NCI-H460 (cell line): ENCODE measurements around the gene IL17A. TPM values are rescaled to one million over a fixed set of nuclear protein-coding genes. Genes with fewer than 3 reads are reported as not detected.

Source experiments
- DNase-seq: peaks from one replicate; pipeline ENCODE4 v3.0.0-alpha.2; 2016; ENCODE audit warnings: low read depth; ENCODE audit errors: extremely low read depth
- polyA plus RNA-seq: library from polyadenylated mRNA; depleted of rRNA; stranded (reverse); fragments of >200 nt; gene quantifications from 2 replicates; pipeline ENCODE4 v1.2.3, GENCODE V29; 2014; cell fraction: nucleus; rRNA removed
- total RNA-seq: library from RNA; depleted of rRNA; stranded (reverse); fragments of >200 nt; shearing (Covaris generic); gene quantifications from 2 replicates; pipeline ENCODE4 v1.2.3, GENCODE V29; 2014; rRNA removed

Gene IL17A
- not detected in 2 replicates for total RNA-seq
- polyA plus RNA-seq: not detected in 2 replicates

GRCh38 chr6:52186075-52186474, at the start of gene IL17A:
Gene IL17A, plus strand, starts transcription at chr6:52186375. Its CDS starts 57 bp downstream, at chr6:52186432.
- no peak for DNase-seq

- DNase-seq: no peak
These were observed 49.2 kb upstream of the IL17A start for GRCh38 chr6:52136934-52137467.

DNA sequence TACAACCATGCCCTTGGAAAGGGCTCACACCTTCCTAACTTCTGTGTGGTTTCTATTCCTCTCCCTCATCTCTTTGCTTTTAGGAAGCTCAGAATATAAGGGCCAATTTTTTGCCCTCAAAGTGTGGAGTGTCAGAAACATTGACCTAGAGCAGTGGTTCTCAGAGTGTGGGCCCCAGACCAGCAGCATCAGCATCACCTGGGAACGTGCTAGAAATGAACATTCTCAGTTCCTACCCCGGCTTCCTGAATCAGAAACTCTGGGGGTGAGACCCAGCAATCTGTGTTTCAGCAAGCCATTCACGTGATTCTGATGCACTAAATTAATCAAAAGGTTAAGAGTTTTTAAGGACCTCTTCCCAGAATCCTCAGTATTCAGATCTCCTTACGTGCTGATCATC, 47.9 kb upstream of the IL17A start:
- no peak for DNase-seq

GRCh38 chr6:52139985-52140680, 46.0 kb upstream of the IL17A start:
- no peak for DNase-seq

- DNase-seq: no peak
These were observed 44.6 kb upstream of the IL17A start for GRCh38 chr6:52141596-52141995.

DNA sequence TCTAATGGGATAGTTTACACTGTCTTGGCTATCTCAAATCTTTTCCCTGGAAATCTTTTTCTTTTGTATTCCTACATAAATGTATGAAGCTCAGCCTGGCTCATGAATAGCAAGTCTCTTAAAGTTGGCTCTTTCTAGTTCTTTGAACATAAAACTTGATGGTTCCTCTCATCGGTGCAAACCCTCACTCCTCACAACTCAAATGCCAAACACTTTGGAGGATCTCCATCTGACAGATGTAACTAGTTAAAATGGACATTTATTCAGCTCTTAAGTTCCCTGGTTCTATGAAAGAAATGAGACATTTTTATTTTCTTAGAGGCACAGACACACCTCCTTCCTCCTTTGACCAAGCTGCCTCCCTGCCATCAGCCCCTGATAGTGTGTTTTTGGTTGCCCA, 43.6 kb upstream of the IL17A start:
- no peak for DNase-seq

GRCh38 chr6:52143551-52143950, 42.6 kb upstream of the IL17A start:
- DNase-seq: no peak

- DNase-seq: no peak
These were observed 41.7 kb upstream of the IL17A start for GRCh38 chr6:52144196-52145076.

GRCh38 chr6:52146851-52147445, 39.2 kb upstream of the IL17A start:
- no peak for DNase-seq

DNA sequence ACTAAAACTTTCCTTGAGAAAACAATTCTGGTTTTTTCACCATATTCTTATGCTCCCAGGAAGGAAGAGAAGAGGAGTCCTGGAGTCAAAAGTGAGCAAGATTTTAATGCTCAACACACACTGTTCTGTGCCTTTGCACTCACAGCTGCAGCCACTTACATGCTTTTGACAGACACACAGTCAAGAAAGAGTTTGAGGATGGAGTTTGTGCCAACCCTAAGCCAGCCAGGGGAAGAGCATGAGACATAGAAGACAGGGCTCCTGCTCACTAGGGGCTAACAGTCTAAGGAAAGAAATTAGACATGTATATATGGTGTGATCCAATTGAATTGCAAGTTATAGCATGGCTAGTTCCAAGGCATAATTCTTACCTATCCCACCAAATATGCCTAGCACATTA, 37.1 kb upstream of the IL17A start:
- DNase-seq: no peak

- DNase-seq: no peak
These were observed 36.2 kb upstream of the IL17A start for GRCh38 chr6:52149949-52150348.

GRCh38 chr6:52152070-52152423, 34.1 kb upstream of the IL17A start:
- no peak for DNase-seq

DNA sequence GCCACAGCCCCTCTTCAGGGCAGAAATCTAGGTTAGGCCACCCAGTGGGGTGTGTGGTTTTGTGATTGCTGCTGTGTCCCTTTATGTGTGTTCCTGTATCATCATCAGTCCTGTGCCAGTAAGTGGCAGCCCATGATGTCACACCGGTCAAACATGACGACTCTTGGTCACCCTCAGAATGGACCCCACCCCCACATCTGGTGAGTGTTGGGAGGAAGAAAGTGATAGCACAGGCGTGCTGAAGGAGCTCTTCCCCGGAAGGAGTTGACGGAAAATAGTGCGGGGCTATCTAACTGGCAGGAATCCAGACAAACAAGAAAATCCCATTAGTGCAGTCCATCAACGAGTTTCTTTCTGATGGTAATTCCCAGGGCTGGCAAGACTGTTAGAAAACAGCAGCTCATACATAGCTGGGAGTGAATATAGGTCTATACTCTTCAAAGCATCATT, 33.4 kb upstream of the IL17A start:
- DNase-seq: no peak

- no peak for DNase-seq
These were observed 31.8 kb upstream of the IL17A start for GRCh38 chr6:52154381-52154780.

DNA sequence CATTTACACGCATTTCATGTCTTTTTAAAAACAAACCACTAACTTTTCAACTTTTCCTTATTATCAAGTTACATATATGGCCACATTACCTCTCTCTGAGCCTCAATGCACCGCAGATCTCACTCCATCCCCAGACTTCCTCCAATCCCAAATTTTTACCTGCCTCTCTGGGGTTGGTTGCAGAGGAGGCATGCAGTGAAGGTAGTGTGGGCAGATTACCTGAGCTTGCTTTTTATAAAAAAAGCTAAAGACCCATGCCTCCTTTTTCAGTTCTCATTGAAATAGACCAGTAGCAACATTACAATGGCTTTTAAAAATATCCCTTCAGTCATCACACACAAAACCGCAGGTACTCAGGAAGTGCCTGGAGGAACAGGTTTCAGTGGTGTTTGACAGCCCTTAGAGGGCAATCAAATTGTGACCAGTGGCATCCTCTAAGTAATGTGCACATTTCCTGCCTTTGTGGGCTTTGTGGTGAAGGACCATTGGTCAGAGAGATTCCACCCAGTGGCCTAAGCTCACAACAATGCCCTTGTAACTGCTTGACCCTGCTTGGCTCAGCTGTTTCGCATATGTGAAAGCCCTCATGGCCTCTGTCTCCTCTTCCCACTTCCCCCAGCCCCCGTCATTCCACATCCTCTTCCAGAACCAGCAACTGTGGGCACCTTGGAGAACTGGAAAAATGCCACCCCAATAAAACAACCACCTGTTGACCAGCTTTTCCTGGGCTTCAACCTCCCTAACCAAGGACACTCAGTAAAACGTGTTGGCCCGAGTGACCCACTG, 30.2 kb upstream of the IL17A start:
- no peak for DNase-seq

DNA sequence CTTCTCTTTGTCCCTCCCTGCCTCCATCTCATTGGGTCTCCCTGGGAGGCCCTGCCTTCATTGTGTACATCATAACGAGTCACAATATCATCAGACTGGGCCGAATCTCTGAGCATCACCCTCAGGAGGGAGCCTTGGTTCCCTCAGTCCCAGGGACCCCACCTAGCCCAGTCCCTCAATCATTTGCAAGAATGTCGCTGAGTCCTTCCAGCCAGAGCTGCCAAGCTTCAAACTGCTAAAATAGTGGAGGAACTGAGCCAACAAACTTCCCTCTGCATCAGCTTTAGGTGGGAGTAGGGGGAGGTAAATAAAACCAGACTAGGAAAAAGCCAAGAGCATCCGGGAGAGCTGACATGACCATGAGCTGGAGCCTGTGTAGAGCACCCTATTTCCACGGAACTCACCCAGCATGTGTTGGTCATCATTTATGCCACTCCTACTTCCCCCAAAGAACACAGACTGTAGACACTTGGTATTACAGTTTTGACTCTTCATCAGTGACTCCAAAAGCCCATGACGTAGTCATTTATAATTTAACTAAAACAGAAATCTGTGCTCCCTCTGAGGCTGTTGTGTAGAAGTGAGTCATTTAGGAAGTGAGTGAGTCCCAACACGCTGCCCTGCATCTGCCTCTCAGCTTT, 28.8 kb upstream of the IL17A start:
- DNase-seq: no peak

GRCh38 chr6:52160472-52161104, 25.6 kb upstream of the IL17A start:
- DNase-seq: no peak

DNA sequence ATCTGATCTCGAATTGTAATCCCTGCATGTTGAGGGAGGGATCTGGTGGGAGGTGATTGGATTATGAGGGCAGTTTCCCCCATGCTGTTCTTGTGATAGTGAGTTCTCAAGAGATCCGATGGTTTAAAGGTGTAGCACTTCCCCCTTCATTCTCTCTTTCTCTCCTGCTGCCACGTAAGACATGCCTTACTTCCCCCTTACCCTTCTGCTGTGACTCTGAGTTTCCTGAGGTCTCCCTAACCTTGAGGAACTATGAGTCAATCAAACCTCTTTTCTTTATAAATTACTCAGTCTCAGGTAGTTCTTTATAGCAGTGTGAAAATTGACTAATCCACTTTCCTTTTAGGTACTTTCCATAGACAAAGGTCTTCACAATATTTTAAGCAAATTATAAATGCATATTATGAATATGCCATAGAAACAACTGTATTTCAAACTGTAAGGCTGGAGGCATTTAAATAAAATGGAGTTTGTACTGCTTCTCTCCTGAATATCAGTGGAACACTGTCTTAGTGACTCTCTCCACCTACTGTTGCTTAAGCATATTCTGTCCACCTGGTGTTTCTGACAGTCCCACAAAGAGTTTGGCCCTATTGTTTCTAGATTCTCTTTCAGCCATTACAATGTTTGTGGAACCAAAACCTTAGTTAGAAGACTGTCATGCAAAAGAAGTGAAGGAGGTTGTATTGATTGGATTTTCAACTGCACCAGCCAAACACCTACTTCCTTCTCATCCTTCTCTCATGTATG, 24.3 kb upstream of the IL17A start:
- no peak for DNase-seq
